HG02588 (cell line): ENCODE data around the gene PTPN20.

Experiments used
- ATAC-seq: cut with Tn5 transposase; IDR thresholded peaks from one replicate; pipeline ENCODE4 v1.9.1; 2021; ENCODE audit warnings: mild to moderate bottlenecking, moderate library complexity; ENCODE audit not compliant: unreplicated experiment

Gene PTPN20

GRCh38 chr10:47033541-47034270 lies 122.5 kb downstream of the PTPN20 start:
- no peak for ATAC-seq

GRCh38 chr10:47034441-47035051 lies 123.3 kb downstream of the PTPN20 start:
- no peak for ATAC-seq

GRCh38 chr10:47035171-47035818 lies 124.1 kb downstream of the PTPN20 start:
- ATAC-seq, result no peak

- no peak for ATAC-seq
Observed at GRCh38 chr10:47035819-47036337, 124.7 kb downstream of the PTPN20 start.

DNA sequence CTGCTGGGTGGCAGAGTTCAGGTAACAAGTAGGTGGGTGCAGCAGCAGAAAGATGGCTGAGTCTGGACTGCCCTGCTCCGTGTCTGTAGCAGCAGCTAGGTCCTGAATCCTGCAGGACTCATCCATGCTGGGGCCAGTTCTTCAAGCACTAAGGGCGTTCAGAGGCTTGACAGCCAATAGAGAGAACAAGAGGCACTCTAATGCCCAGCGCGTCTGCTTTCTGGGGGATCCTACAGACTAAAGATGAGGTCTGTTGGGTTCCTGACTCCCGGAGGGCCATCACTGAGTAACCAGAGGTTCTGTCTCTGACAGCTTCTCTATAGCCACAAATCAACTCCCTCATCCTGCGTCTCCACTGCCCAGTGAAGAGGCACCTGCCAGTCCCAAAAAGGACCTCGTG lies 125.5 kb downstream of the PTPN20 start:
- no peak for ATAC-seq

DNA sequence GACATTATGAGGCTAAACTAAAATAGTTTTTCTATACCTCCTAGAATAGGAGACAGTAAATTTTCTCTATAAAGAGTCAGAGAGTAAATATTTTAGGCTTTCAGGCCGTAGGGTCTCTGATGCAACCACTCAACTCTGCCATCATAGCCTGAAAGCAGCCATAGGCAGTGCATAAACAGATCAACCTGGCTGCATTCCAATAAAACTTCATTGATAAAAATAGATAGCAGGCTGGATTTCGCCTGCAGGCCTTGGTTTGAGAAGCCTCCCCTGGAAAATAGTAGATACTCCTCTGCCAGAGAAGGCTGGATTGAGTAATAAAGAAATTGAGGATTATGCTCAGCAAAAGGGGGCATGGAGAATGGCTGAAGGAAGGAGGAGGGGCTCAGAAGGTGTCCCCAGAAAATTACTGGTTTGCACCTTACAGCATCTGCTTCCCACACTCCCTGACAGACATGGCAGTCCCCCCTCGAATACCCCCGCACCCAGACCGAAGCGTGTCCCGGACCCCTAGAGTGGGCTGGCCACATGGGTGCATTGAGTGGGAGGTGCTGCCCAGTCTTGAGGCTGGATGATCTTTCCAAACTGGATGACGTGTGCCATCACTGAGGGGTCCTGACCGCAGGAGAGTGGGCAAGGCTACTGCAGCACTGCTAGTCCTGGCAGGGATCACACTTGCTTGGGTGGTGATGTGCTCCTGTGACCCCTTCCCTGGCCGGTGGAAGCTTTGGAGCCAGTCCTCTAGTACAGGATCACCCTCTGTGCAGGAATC lies 126.6 kb downstream of the PTPN20 start:
- ATAC-seq, result no peak

DNA sequence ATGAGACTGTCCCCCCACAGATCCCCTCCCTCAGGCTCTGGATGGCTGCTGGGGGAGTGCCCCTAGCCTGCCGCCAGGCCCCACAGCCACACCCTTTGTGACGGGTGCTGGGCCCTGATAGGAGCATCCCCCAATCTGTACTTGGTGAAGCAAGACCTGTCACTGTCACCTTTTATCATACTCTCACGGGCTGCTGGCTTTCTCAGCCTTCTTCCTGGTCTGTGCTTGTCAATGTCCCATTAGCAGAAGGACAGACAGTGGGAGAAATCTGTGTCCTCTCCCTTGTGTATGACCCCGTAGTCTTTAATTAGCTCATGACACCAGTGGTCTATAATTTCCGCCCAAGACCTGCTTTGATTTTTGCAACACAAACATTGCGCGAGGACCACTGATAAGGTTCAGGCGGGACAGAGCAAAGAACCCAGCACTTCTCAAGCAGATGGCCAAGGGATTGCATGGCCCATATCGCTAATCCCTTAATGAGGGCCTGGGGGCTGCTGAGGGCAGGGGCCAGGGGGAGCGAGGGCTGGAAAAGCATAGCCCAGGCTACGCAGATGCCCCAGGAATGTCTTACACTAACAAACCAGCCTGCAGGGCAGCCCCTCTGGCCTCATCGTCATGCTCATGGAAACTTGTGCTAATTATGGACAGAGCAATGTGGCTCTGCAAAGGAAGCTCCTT lies 127.8 kb downstream of the PTPN20 start:
- no peak for ATAC-seq

DNA sequence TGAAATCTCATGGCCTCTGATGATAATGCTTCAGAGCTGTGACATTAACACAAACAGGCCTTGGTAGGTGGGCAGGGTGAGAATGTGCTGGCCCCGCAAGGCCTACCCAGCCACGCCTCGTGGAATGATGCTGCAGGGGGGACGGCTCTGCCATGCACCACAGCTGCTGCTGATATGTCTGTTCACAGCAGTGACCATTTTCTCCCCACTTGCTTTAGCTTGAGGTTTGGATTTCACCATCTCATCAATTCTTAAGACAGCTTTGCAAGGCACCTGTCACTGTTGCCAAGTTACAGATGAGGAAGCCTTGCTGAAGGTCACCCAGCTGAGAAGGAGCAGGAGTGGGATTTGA lies 128.3 kb downstream of the PTPN20 start:
- no peak for ATAC-seq

GRCh38 chr10:47040041-47040491 lies 128.8 kb downstream of the PTPN20 start:
- no peak for ATAC-seq

GRCh38 chr10:47040681-47041080 lies 129.5 kb downstream of the PTPN20 start:
- ATAC-seq, result no peak

- ATAC-seq, result no peak
Observed at GRCh38 chr10:47041396-47042198, 130.4 kb downstream of the PTPN20 start.

DNA sequence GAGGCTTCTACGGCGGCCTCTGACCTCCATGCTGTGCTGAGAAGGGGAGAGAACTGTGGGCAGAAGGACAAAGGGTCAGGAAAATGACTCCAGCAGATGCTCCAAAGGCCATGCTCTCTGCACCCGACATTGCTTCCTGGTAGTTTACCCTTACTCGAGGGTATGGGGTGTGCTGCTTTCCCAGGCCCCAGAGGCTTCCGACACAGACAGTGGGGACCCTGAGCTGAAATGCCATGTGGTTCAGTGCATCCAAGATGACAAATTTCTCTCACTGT lies 130.9 kb downstream of the PTPN20 start:
- no peak for ATAC-seq

DNA sequence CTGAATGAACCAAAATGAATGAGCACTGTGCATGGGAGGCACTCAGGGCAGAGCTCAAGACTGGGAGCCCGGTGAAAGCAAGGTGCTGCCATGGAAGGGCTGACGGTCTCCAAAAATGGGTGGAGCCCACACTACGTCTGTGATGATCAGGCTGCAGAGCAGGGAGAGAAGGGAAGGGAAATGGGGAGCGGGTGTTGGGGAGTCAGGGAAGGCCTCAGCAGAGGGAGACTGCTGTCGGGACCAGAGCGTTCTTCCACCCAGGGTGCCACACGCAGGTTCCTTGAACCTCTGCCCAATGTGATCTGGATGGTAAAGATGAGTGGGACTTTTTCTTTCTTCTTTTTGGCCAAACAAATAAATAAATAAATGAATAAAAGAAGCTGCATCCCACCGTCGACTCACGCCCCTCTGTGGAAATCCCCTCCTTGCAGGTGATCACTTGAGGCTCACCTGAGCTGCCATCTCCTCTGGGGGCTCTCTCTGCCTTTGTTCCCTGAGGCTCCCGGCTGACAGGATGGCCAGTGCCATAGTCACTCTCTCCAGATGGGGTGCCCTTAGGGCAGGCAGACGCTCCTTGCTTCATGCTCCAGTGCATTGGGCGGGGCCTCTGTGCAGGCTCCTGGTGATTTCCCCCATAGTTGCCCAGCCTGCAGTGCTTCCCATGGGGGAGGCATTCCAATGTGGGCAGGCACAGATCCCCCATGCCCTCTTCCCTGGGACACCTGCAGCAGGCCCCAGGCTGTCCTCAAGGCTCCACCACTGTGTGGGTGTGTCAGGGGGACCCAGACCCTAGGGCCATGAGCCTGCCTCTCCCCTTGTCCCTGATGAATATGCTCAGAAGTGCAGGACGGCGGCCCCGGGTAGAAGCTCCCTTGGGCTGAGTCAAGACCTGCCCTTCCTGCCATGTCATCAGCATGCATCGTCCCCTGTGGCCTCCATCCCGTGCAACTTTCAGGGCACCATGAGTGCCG lies 131.8 kb downstream of the PTPN20 start:
- ATAC-seq, result no peak

DNA sequence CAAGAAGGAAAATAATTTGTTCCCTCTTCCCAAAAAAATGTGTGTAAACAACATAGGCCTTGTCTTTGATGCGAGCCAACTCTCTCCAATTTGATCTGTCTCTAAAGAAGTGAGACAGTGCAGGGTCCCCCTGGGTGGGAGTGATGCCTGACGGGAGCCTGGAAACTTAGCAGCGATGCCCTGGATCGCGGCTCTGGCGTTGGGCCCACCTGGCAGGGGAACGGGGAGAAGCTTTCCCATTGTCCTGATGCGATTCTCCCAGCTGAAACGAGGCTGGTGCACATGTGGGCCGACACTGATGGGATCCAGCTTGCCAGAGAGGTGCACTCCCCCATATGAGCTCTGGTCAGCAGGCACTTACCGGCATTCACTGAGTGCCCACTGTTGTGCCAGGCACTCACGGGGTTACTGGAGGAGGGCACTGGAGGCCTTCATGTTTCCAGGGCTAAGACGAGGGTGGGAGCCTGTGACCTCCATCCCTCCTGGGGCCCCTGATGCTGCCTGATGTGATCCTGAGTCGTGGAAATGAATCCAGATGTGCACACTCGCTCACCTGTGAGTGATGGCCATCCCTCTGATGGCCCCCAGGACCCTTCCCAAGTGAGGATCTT lies 132.8 kb downstream of the PTPN20 start:
- ATAC-seq, result no peak

- ATAC-seq, result no peak
Observed at GRCh38 chr10:47044741-47045140, 133.5 kb downstream of the PTPN20 start.

DNA sequence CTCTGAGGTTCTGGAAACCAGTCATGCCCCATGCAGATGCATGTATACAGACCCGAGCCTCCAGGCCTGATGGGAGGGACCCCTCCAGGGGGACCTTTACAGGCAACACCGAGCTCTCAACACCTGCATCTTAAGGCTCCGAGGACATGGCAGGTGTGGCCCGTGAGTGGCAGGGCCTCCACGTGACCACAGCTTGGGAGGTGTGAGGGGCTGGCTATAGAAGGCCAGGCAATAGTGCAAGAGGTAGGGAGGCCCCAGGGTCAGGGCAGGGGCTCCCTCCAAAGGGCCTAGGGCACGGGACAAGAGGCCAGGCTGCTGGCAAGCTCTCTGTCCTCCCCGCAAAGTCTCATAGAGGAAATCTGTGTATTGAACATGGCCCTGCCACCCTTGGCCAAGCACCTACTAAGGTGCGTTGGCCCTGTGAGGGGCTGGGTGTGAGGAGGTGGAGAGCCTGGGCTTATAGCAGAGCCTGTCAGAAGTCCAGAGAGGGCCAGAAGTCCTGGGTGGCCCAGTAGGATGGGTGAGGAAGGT lies 134.2 kb downstream of the PTPN20 start:
- no peak for ATAC-seq

GRCh38 chr10:47046321-47047126 lies 135.3 kb downstream of the PTPN20 start:
- ATAC-seq, result no peak
